Measurements from ENCODE around the gene UGT1A9. TPM values are rescaled to one million over a fixed set of nuclear protein-coding genes. Genes with fewer than 3 reads are reported as not detected.

Gene UGT1A9
- polyA plus RNA-seq, 1 donor from 2014 or later, result not detected

- TF ChIP-seq SMC3 (conservative IDR thresholded peaks at IDR 0.05; ENCODE audit: poor library complexity), result no peak
- no peak for TF ChIP-seq MXI1 (conservative IDR thresholded peaks at IDR 0.05; ENCODE audit: poor library complexity, severe bottlenecking)
- TF ChIP-seq EZH2 (IDR thresholded peaks at IDR 0.05; ENCODE audit: borderline replicate concordance, insufficient read depth, low read length, poor library complexity, severe bottlenecking), result no peak
- TF ChIP-seq, protein P1, sequence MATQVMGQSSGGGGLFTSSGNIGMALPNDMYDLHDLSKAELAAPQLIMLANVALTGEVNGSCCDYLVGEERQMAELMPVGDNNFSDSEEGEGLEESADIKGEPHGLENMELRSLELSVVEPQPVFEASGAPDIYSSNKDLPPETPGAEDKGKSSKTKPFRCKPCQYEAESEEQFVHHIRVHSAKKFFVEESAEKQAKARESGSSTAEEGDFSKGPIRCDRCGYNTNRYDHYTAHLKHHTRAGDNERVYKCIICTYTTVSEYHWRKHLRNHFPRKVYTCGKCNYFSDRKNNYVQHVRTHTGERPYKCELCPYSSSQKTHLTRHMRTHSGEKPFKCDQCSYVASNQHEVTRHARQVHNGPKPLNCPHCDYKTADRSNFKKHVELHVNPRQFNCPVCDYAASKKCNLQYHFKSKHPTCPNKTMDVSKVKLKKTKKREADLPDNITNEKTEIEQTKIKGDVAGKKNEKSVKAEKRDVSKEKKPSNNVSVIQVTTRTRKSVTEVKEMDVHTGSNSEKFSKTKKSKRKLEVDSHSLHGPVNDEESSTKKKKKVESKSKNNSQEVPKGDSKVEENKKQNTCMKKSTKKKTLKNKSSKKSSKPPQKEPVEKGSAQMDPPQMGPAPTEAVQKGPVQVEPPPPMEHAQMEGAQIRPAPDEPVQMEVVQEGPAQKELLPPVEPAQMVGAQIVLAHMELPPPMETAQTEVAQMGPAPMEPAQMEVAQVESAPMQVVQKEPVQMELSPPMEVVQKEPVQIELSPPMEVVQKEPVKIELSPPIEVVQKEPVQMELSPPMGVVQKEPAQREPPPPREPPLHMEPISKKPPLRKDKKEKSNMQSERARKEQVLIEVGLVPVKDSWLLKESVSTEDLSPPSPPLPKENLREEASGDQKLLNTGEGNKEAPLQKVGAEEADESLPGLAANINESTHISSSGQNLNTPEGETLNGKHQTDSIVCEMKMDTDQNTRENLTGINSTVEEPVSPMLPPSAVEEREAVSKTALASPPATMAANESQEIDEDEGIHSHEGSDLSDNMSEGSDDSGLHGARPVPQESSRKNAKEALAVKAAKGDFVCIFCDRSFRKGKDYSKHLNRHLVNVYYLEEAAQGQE (IDR thresholded peaks at IDR 0.05; ENCODE audit: borderline replicate concordance), result no peak
- no peak for TF ChIP-seq EP300 (conservative IDR thresholded peaks at IDR 0.05; ENCODE audit: poor library complexity, severe bottlenecking)
- no peak for TF ChIP-seq CTCF (IDR thresholded peaks at IDR 0.05; ENCODE audit: poor library complexity, severe bottlenecking)
- no peak for TF ChIP-seq TAF1 (IDR thresholded peaks at IDR 0.05; ENCODE audit: low read depth)
- TF ChIP-seq POLR2AphosphoS5 (IDR thresholded peaks at IDR 0.05), result no peak
- no peak for TF ChIP-seq RAD21 (conservative IDR thresholded peaks at IDR 0.05)
- H3K9me3 ChIP-seq (ENCODE audit: low read length), result no peaks in the 10 kb centered on the region
- H3F3A ChIP-seq (ENCODE audit: insufficient read depth, low read length, poor library complexity, severe bottlenecking), result no peaks in the 10 kb centered on the region
- H2AFZ ChIP-seq (ENCODE audit: low read depth, low read length), result no peak overlapping the region
- H3K4me3 ChIP-seq (ENCODE audit: low read length), result no peak overlapping the region
- no peak overlapping the region for H3K9ac ChIP-seq (ENCODE audit: low read length)
- H3K79me2 ChIP-seq (replicated peaks; ENCODE audit: insufficient read depth, low read length), result no peaks in the 10 kb centered on the region
- no peak overlapping the region for H3K4me2 ChIP-seq (ENCODE audit: low read length)
- H4K20me1 ChIP-seq (ENCODE audit: insufficient read depth), result no peaks in the 10 kb centered on the region
- H3K27me3 ChIP-seq (ENCODE audit: insufficient read depth, low read depth, low read length), result no peaks in the 10 kb centered on the region
- no peaks in the 10 kb centered on the region for H3K9me2 ChIP-seq (ENCODE audit: insufficient read depth, low read length)
- no peaks in the 10 kb centered on the region for H3K36me3 ChIP-seq (ENCODE audit: insufficient read depth, low read length)
- H3K27ac ChIP-seq (ENCODE audit: low read length), result no peak overlapping the region
Measured at GRCh38 chr2:233791151-233791882, 119.6 kb downstream of the UGT1A9 start.

- TF ChIP-seq EZH2 (IDR thresholded peaks at IDR 0.05; ENCODE audit: borderline replicate concordance, insufficient read depth, low read length, poor library complexity, severe bottlenecking), result no peak
- TF ChIP-seq SMC3 (conservative IDR thresholded peaks at IDR 0.05; ENCODE audit: poor library complexity), result no peak
- no peak for TF ChIP-seq EP300 (conservative IDR thresholded peaks at IDR 0.05; ENCODE audit: poor library complexity, severe bottlenecking)
- no peak for TF ChIP-seq MXI1 (conservative IDR thresholded peaks at IDR 0.05; ENCODE audit: poor library complexity, severe bottlenecking)
- no peak for TF ChIP-seq CTCF (IDR thresholded peaks at IDR 0.05; ENCODE audit: poor library complexity, severe bottlenecking)
- TF ChIP-seq POLR2AphosphoS5 (IDR thresholded peaks at IDR 0.05), result no peak
- no peak for TF ChIP-seq TAF1 (IDR thresholded peaks at IDR 0.05; ENCODE audit: low read depth)
- TF ChIP-seq, protein P1 (IDR thresholded peaks at IDR 0.05; ENCODE audit: borderline replicate concordance), result no peak
- no peak for TF ChIP-seq RAD21 (conservative IDR thresholded peaks at IDR 0.05)
- H3K4me3 ChIP-seq (ENCODE audit: low read length), result no peak overlapping the region
- no peaks in the 10 kb centered on the region for H3F3A ChIP-seq (ENCODE audit: insufficient read depth, low read length, poor library complexity, severe bottlenecking)
- no peaks in the 10 kb centered on the region for H4K20me1 ChIP-seq (ENCODE audit: insufficient read depth)
- no peak overlapping the region for H3K27ac ChIP-seq (ENCODE audit: low read length)
- no peaks in the 10 kb centered on the region for H3K9me2 ChIP-seq (ENCODE audit: insufficient read depth, low read length)
- H3K9me3 ChIP-seq (ENCODE audit: low read length), result no peaks in the 10 kb centered on the region
- no peak overlapping the region for H2AFZ ChIP-seq (ENCODE audit: low read depth, low read length)
- H3K4me2 ChIP-seq (ENCODE audit: low read length), result no peak overlapping the region
- H3K9ac ChIP-seq (ENCODE audit: low read length), result no peak overlapping the region
- H3K27me3 ChIP-seq (ENCODE audit: insufficient read depth, low read depth, low read length), result no peaks in the 10 kb centered on the region
- no peaks in the 10 kb centered on the region for H3K36me3 ChIP-seq (ENCODE audit: insufficient read depth, low read length)
- no peaks in the 10 kb centered on the region for H3K79me2 ChIP-seq (replicated peaks; ENCODE audit: insufficient read depth, low read length)
Measured at GRCh38 chr2:233791883-233792329, 120.2 kb downstream of the UGT1A9 start.

Measured in neural cell (in vitro differentiated cells).